NCI-H748 (cell line): ENCODE measurements around the gene STAG1.
"Not testable (repeated sequence)": the region's sequence is repeated elsewhere in the genome, so short reads cannot be mapped to it uniquely, and the experiment has no call there.

Source experiments
- DNase-seq: peaks from one replicate; lab custom pipeline; 2025; ENCODE audit not compliant: unreplicated experiment; lab: John Stamatoyannopoulos, UW

STAG1 gene

DNA sequence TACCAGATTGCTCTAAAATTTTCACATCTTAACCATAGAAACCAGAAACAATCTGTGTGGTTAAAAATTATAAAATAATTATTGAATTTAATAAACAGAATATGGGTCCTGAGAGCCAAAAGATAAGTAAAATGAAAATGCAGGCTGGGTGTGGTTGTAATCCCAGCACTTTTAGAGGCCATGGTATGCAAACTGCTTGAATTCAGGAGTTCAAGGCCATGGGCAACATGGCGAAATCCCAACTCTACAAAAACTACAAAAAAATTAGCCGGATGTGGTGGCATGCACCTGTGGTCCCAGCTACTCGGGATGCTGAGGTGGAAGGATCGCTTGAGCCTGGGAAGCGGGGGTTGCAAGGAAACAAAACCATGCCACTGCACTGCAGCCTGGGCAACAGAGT, 236.1 kb downstream of the STAG1 start:
- DNase-seq, result no peak

DNA sequence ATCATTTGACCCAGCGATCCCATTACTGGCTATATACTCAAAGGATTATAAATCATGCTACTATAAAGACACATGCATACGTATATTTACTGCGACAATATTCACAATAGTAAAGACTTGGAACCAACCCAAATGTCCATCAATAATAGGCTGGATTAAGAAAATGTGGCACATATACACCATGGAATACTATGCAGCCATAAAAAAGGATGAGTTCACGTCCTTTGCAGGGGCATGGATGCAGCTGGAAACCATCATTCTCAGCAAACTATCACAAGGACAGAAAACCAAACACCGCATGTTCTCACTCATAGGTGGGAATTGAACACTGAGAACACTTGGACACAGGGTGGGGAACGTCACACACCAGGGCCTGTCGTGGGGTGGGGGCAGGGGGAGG, 237.6 kb downstream of the STAG1 start:
- DNase-seq, result not testable (repeated sequence)

DNA sequence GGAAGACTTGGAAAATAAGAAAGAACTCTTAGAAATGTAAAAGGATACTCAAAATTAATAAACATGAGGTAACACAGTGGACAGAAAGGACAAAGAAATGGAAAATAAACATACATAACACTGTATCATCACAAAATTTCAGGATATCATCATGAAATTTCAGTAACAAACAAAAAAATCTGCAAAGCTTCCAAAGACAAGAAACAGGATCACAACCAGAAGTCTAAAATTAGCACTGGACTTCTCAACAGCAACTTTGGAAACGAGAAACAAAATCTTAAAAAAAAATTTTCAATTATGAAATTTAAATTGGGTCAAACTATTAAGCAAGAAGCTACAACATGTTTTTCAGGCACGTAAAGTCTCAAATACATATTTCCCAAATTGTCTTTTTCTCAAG, 238.8 kb downstream of the STAG1 start:
- DNase-seq, result no peak

DNA sequence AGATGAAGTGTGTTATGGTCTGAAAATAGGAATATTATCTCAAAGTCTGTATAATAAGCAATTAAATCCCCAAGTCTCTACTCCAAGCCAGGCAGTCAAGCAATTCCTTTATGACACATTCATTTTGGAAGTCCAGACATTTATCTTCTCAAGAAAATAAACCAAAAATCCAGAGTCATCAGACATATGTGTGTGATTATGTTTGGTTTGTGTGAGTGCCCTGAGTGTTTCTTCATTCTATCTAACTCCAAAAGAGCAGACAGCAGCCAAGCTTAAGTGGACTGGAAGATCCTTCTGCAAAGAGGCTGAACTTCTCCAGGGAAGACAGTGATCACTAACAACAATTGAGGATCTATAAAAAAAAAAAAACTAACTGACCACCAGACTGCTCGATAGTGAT, 239.8 kb downstream of the STAG1 start:
- no peak for DNase-seq

DNA sequence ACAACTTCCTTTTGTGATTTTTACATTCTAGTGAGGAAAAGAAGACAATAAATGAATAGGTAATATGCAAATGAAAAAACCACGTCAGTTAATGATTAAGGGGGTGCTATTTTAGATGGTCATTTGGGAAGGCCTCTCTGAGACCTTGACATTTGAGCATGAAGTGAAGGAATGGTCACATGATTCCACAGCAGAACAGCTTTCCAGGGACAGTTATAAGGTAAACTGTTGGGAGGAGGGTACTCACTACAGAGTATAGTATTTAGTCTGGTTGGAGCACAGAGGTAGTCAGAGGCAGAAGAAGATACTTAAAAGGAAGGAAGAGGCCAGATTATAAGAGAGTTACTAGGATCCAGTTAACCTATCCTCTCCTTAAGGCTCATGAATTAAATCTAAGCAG, 246.5 kb downstream of the STAG1 start:
- DNase-seq, result no peak

DNA sequence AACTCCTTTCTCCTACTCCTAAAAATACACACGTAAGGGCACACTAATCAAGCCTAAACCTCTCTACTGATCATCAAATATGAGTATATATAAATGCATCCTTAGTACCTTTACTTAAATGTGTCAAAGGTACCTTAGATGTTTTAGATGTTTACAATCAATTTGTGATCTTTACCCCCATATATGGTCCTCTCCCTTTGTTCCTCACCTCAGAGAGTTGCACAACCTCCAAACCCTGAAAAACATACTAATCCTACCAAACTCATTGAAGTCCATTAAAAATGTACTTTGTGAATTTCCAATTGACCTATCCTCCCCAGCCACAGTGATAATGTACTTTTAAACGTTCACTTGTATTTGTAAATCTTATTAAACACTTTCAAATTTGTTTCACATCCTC, 249.1 kb downstream of the STAG1 start:
- DNase-seq, result no peak

DNA sequence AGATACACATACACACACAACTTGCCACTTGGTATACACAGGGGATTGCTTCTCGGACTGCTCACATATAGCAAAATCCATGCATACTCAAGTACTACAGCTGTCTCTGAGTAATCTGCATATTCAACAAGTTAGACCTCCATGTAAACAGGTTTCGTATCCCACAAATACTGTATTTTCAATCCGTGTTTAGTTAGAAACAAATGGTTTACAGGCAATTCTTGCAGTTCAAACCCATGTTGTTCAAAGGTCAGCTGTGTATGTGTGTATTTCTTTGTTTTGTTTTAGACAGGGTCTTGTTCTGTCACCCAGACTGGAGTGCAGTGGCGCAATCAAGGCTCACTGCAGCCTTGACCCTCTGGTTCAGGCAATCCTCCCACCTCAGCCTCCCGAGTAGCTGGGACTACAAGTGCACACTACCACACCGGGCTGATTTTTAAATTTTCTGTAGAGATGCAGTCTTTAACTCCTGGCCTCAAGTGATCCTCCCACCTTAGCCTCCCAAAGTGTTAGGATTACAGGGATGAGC, 253.2 kb downstream of the STAG1 start:
- DNase-seq, result no peak

DNA sequence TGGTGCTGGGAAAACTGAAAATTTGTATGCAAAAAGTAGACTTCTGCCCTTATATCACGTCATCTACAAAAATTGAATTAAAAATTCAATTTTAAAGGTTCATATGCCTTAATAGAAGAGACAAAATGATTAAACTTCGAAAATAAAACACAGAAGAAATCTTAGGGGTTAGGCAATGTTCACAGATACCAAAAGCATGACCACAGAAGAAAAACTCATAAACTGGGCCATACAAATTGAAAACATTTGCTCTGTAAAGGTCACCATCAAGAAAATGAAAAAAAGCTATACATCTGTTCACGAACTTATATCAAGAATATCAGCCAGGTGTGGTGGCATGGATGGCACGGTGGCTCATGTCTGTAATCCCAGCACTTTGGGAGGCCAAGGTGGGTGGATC, 257.0 kb downstream of the STAG1 start:
- DNase-seq, result no peak

DNA sequence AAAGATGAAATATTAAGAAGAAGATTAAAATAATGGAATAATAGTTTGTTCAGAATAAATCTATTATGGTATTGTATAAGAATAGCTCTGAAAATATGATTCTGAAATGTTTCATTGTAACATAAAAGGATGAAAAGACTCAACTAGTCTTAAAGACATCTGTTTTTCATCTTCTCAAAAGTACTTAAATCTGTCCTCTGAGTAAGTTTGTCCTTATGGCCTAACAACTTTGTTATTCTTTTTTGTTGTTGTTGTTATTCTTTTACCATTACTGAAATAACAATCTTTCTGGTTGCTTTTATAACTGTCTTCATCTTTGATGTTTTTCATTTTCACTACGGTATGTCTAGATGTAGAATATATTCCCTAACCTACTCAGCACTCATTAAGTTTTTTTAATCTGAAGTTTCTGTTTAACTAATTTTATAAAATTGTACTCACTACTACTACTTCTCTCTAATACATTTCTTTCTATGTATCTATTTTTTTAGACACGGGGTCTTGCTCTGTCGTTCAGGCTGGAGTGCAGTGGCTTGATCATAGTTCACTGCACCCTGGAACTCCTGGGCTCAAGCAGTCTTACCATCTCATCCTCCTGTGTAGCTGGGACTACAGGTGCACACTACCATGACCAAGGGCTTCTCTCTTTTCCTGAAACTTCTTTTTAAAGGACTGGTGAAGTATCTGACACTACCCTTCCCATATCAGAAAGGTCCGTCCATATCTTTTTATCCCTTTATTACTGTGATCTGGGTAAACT, 261.4 kb downstream of the STAG1 start:
- no peak for DNase-seq

DNA sequence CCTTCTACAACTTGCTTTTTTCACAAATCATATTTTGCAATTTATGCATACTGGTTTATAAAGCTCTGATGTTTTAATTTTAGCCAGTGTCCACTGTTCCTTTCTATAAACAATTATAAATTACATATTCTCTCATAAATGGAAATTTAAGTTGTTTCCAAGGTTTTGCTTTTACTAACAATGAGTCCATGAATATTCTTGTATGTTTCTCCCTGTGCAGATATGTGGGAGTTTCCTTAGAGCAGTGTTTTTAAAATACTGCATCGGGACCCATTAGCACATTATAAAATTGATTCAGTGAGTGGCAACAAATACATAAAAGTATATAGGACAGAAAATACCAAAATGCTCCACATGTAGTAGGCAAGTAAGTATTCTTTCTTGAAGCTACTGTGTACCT, 266.4 kb downstream of the STAG1 start:
- no peak for DNase-seq

DNA sequence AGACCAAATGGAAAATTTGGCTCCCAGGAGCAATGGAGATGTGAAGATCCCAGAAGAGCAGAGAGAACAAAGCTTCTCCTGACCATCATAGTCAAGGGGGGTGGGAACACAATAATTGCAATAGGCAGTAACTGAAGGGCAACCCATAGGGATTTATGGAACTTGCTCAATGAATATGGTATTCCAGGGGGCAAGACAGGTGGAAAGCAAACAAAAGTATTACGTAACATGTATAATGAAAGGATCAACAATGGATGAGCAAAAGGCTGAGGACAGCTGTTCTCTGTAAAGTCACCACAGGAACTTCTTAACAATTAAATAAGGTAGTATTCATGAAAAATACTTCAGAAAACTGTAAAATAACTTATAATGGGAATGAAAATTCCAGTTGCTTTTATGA, 275.9 kb downstream of the STAG1 start:
- DNase-seq, result no peak

DNA sequence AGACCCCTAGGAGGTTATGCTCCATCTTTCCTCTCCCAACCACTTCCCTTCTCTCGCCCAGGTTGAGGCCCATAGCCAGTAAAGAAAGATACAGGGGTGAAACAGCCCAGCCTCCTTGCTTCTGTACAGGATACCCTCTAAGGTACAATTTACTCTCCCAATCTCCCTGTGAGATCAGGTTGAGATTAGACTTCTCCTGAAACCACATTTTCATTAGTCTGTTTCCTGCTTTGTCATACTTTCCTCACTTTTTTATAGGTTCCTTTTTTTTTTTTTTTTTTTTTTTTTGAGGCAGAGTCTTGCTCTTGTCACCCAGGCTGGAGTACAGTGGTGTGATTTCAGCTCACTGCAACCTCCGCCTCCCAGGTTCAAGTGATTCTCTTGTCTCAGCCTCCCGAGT, 277.3 kb downstream of the STAG1 start:
- not testable (repeated sequence) for DNase-seq

DNA sequence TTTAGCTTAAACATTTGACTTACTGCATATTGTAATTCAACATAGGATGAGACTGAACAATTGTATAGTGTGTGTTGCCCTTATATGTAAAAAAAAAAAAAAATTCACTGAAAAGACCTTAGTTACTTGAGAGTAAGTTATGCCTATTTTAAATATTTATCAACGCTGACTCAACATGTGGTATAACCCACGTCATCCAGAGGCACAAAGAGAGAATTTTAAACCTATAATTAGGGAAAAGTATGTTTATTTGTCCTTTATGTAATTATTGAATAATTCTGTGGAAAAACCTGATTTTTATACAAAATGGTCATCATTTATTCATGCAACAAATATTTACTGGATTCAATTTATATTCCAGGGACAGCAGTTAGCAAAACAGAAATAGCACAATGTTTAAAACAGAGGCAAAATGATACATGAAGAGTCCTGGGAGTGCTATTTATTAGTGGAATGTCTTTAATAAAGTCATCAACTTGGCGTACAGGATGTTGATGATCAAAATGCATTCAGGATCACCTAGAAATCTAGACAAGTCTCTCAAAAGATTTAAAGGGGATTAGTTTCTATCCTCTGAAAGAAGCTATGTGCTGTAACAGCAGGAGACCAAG, 278.4 kb downstream of the STAG1 start:
- no peak for DNase-seq

DNA sequence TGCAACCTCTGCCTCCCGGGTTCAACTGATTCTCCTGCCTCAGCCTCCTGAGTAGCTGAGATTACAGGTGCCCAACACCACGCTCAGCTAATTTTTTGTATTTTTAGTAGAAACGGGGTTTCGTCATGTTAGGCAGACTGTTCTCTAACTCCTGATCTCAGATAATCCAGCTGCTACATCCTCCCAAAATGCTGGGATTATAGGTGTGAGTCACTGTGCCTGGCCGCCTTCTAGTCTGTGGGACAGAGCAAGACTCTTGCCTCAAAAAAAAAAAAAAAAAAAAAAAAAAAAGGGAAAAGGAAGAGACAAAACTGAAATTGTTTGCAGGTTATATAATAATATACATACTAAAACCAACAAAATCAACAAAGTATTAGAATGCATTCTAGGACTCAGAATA, 286.9 kb downstream of the STAG1 start:
- DNase-seq, result no peak

DNA sequence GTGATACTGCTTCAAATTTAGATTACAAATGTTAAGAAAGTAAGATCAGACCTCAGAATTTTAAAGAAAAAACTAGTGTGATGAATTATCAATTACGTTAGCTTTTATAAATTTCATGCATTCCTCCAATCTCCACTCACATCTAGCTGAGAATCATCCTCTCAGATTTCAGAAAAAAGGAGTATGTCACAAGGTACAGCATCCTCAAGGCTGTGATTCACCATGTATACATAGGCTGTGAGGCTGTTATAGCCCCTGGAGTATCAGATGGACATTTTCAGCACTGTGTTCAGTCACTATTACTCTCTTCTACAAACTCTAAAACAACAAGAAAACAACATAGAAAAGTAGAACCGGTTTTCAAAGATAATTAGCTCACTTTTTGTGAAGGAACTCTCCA, 287.7 kb downstream of the STAG1 start:
- DNase-seq, result no peak

DNA sequence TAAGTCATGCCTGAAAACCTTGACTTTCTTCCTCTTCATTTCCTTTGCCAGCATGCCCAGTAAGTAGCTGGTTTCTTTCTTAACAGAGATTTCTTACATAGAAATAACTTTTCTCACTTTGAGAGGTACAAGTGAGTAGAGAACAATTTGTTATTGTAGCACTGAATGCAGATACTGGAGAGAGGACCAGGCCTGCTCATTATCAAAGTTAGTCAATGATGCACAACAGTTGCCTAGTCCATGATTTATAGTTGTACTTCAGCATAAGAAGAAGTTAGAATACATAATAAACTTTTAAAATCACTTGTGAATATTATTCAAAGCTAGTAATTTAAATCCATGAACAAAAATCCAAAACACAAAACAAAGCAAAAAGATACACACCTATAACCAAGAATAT, 289.0 kb downstream of the STAG1 start:
- no peak for DNase-seq

DNA sequence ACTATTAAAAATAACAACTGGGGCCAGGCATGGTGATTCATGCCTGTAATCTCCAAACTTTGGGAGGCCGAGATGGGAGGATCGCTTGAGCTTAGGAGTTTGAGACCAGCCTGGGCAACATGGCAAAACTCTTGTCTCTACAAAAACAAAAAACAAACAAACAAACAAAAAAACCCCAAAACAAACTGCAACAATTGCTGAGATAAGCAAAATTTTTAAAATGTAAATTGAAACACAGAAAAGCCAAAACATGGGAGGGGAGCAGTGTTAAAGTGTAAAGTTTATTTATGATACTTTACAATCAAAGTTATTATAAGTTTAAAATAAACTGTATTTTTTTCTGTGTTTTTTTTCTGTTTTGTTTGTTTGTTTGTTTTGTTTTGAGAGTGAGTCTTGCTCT, 294.4 kb downstream of the STAG1 start:
- DNase-seq, result no peak

DNA sequence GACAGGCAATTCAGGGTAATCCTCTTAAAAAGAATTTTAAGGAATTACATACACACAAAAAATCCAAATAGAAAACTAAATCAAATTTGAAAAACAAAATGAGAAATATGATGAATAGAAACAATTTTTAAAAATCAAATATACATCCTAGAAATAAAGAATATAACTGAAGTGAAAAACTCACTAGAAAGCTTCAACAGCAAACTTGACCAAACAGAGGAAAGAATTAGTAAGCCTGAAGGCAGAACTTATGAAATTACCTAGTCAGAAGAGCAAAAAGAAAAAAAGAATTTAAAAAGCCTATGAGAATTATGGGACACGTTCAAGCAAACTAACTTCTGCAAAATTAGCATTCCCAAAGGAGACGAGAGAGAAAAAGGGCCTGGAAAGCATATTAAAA, 296.0 kb downstream of the STAG1 start:
- DNase-seq, result no peak

DNA sequence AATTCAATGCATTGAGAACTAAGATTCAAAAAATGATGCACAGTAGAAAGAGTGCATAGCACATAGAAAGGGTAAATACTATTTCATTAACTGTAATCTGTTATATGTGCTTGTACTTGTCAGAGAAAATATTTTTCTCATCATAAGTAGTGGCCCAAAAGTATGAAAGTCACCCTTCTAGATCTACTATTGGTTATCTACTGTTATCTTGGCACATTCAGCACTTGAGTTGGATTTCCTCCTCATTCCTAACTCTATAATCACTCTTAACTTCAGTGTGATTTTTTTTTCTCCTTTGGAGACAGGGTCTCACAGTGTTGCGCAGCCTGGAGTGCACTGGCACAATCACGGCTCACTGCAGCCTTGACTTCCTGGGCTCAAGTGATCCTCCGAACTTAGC, 307.6 kb downstream of the STAG1 start:
- no peak for DNase-seq

DNA sequence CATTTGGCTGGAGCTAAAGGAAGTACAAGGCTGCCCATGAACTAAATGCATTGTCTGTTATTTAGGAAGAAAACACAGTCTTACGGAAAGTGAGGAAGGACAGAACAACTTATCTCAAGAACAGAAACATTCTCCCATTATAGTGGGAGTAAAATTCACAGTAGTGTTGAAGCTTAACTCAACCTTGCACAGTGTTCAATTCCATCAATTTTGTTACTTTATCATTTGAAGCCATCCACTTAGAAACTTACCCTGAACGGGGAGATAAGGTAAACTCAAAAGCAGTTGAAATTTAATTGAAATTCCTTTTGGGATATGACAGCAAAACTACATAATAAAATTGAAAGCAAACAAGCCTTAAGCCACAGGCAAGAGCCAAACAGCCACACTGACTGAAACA, 315.1 kb downstream of the STAG1 start:
- DNase-seq, result no peak

DNA sequence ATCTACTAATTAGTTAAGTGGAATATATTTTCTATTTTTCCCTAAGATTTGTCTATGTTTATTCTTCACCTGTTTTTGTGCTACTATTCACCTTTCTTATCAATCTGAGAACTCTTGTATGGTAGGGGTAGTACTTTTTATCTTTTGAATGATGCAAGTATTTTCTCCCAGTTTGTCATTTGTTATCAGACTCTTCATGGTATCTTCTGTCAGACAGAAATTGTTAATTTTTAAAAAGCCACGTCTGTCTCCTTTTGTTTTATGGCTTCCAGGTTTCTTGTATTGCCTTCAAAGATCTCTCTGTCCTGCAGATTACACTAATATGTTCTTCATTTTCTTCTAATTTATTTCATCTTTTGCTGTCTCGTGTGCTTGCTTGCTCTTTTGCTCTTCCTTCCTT, 317.7 kb downstream of the STAG1 start:
- no peak for DNase-seq

DNA sequence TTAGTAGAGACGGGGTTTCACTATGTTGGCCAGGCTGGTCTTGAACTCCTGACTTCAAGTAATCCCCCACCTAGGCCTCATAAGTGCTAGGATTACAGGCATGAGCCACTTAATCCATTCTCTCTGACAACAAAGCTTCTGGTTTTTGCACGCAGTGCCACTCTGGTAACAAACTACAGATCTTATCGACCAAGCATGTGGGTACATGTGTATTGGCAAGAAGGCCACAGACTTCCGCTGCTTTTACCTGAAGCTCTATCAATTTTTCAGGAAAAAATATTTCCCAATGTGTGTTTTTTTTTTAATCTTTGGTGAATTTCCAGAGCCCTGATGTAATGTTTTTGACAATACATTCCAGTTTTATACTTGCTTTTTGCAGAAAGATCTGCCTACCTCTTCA, 319.5 kb downstream of the STAG1 start:
- DNase-seq, result no peak

DNA sequence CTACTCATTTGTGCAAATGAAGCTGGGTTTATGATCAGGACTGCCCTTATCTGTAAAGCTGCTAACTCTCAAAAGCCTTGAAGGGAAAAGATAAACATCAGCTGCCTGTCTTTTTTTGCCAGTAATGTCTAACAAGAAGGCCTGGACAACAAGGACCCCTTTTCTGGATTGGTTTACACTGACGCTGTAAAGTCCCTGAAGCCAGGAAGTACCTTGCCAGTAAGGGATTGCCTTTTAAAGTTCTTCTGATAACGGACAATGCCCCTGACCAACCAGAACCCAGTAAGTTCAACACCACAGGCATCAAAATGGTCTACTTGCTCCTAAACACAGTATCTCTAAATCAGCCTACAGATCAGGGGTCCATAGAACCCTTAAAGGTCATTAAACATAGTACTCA, 324.0 kb downstream of the STAG1 start:
- no peak for DNase-seq
